PC-3 (cell line): ENCODE data around the gene HLA-F. TPM values are rescaled to one million over a fixed set of nuclear protein-coding genes. Genes with fewer than 3 reads are reported as not detected.

ENCODE experiments used
- ATAC-seq: fragments of 200-7000 bp; cut with Tn5 transposase; 2 replicates; pipeline ENCODE4 v1.9.1; 2020; ENCODE audit warnings: mild to moderate bottlenecking, moderate library complexity
- BruUV-seq: library from RNA; stranded (reverse); fragments of 400-500 nt; replicated peaks from 2 replicates; lab custom pipeline; 2021; lab: Mats Ljungman, UMichigan
- CTCF ChIA-PET: fragments of 300-600 bp; sonication (Branson Sonifier 250); formaldehyde crosslinking; loops from one replicate; lab custom pipeline; 2022; ENCODE audit warnings: antibody characterized with exemption; lab: Charles Lee
- POLR2A ChIA-PET: fragments of 300-600 bp; sonication (Branson Sonifier 250); formaldehyde crosslinking; loops from one replicate; lab custom pipeline; 2022; ENCODE audit warnings: antibody characterized with exemption; ENCODE audit not compliant: unreplicated experiment; lab: Charles Lee
- DNase-seq: peaks from one replicate; pipeline ENCODE4 v3.0.0-alpha.2; 2015
- H2AFZ ChIP-seq: fragments of 300-600 bp; sonication (generic); 2 replicates; pipeline ENCODE4 v1.6.0; 2016; ENCODE audit warnings: antibody characterized with exemption, low read length
- H3F3A ChIP-seq: fragments of 300-600 bp; sonication (generic); one replicate; pipeline ENCODE4 v1.6.0; 2017; ENCODE audit warnings: antibody characterized with exemption, low read length, control low read depth, mild to moderate bottlenecking; ENCODE audit not compliant: unreplicated experiment
- H3K27ac ChIP-seq: fragments of 300-600 bp; sonication (generic); 2 replicates; pipeline ENCODE4 v1.5.1; 2016; ENCODE audit warnings: mild to moderate bottlenecking, low read length
- H3K27me3 ChIP-seq: fragments of 300-600 bp; sonication (generic); 2 replicates; pipeline ENCODE4 v1.6.1; 2016; ENCODE audit warnings: low read length, mixed read lengths
- H3K36me3 ChIP-seq: fragments of 300-600 bp; sonication (generic); 2 replicates; pipeline ENCODE4 v1.6.1; 2016; ENCODE audit warnings: low read depth, mixed run types, low read length, mixed read lengths
- H3K4me1 ChIP-seq: fragments of 300-600 bp; sonication (generic); 2 replicates; pipeline ENCODE4 v1.5.1; 2016; ENCODE audit warnings: low read length; ENCODE audit not compliant: insufficient read depth
- H3K4me2 ChIP-seq: fragments of 300-600 bp; sonication (generic); 2 replicates; pipeline ENCODE4 v1.6.0; 2016; ENCODE audit warnings: low read length
- H3K4me3 ChIP-seq: fragments of 300-600 bp; sonication (generic); 2 replicates; pipeline ENCODE4 v1.5.1; 2016; ENCODE audit warnings: mild to moderate bottlenecking, low read length, mixed read lengths
- H3K79me2 ChIP-seq: fragments of 300-600 bp; sonication (generic); 2 replicates; pipeline ENCODE4 v1.6.1; 2017; ENCODE audit warnings: low read length, mixed read lengths
- H3K9ac ChIP-seq: fragments of 300-600 bp; sonication (generic); 2 replicates; pipeline ENCODE4 v1.6.0; 2016; ENCODE audit warnings: mild to moderate bottlenecking, low read length
- H3K9me2 ChIP-seq: fragments of 300-600 bp; sonication (generic); replicated peaks from 2 replicates; pipeline ENCODE4 v1.6.1; 2016; ENCODE audit warnings: mixed run types, low read length, mixed read lengths
- H3K9me3 ChIP-seq: fragments of 300-600 bp; sonication (generic); 2 replicates; pipeline ENCODE4 v1.6.1; 2016; ENCODE audit warnings: low read length, mixed read lengths
- H4K20me1 ChIP-seq: fragments of 300-600 bp; sonication (generic); 2 replicates; pipeline ENCODE4 v1.6.1; 2016; ENCODE audit warnings: low read length, mixed read lengths
- CTCF ChIP-seq: fragments of 300-600 bp; sonication (generic); conservative IDR thresholded peaks from 2 replicates; pipeline ENCODE4 v1.5.1; 2017; ENCODE audit warnings: antibody characterized with exemption, low read depth, mild to moderate bottlenecking, low read length
- EZH2 ChIP-seq: fragments of 300-600 bp; sonication (generic); IDR thresholded peaks from one replicate; pipeline ENCODE4 v1.6.1; 2017; ENCODE audit warnings: antibody characterized with exemption, mild to moderate bottlenecking, low read length; ENCODE audit not compliant: unreplicated experiment
- EZH2phosphoT487 ChIP-seq: fragments of 300-600 bp; sonication (generic); IDR thresholded peaks from 2 replicates; pipeline ENCODE4 v1.6.1; 2018; ENCODE audit warnings: mild to moderate bottlenecking, antibody characterized with exemption, low read length, borderline replicate concordance
- intact Hi-C: fragments of 100-400 bp; cut with micrococcal nuclease; formaldehyde crosslinking; loops from 2 replicates; pipeline ENCODE4 v1.9.0; 2023
- total RNA-seq: library from RNA; depleted of rRNA; stranded (reverse); fragments of >200 nt; gene quantifications from 2 replicates; pipeline ENCODE4 v1.2.3, GENCODE V29; 2014

HLA-F gene
- total RNA-seq, 1 experiment from 2014 or later: 16.1 TPM

GRCh38 chr6:29755295-29755871 lies 32.1 kb downstream of the HLA-F start:
- Histone ChIP-seq H3K27ac (no peak overlapping the region), H3K4me2 (no peak overlapping the region), H3K9ac (no peak overlapping the region), H3K36me3 (no peaks in the 10 kb centered on the region), H3K9me3 (no peaks in the 10 kb centered on the region), H3K4me1 (peaks cover 6% of the 10 kb centered on the region; the same call in 1 of the 2 replicates), H3K9me2 (no peaks in the 10 kb centered on the region), H3K79me2 (peaks cover 4% of the 10 kb centered on the region; the same call in 1 of the 2 replicates), H4K20me1 (no peaks in the 10 kb centered on the region), H3K4me3 (no peak overlapping the region), H3K27me3 (no peaks in the 10 kb centered on the region), H2AFZ (no peak overlapping the region), H3F3A (no peaks in the 10 kb centered on the region)
- TF ChIP-seq EZH2phosphoT487 (no peak), EZH2 (no peak), CTCF (no peak)
- no peak for ATAC-seq
- ChIA-PET POLR2A (no interaction called here), CTCF (no interaction called here)
- BruUV-seq: no TSS peak
- no peak for DNase-seq
- intact Hi-C loops: no loop called here

- CTCF ChIA-PET: no interaction called here
These were observed 34.0 kb downstream of the HLA-F start for GRCh38 chr6:29757282-29757681.

More at GRCh38 chr6:29757282-29757681, 34.0 kb downstream of the HLA-F start:
- Histone ChIP-seq H3K27ac (no peak overlapping the region), H2AFZ (no peak overlapping the region), H3K27me3 (no peaks in the 10 kb centered on the region), H3K36me3 (no peaks in the 10 kb centered on the region), H3K79me2 (no peaks in the 10 kb centered on the region), H3F3A (no peaks in the 10 kb centered on the region), H3K9me2 (no peaks in the 10 kb centered on the region), H4K20me1 (no peaks in the 10 kb centered on the region), H3K4me3 (no peak overlapping the region), H3K9ac (no peak overlapping the region), H3K9me3 (no peaks in the 10 kb centered on the region), H3K4me2 (no peak overlapping the region), H3K4me1 (no peaks in the 10 kb centered on the region)
- intact Hi-C loops: no loop called here
- ATAC-seq (no peak), DNase-seq (no peak)
- no TSS peak for BruUV-seq
- POLR2A ChIA-PET: no interaction called here
- TF ChIP-seq EZH2 (no peak), EZH2phosphoT487 (no peak), CTCF (no peak)
